Small intestine (tissue), 7 donors: ENCODE measurements around the gene FBXO21. TPM values are rescaled to one million over a fixed set of nuclear protein-coding genes. Genes with fewer than 3 reads are reported as not detected.
"Not testable (repeated sequence)": the region's sequence is repeated elsewhere in the genome, so short reads cannot be mapped to it uniquely, and the experiment has no call there.

Source experiments
- DNase-seq, 2 donors: peaks; one replicate each; pipeline versions ENCODE4 v3.0.0 to v3.0.0-alpha.2; 2013
- FAIRE-seq: peaks from 2 replicates; lab custom pipeline; 2012; peaks lifted over from hg19 to GRCh38; lab: Jason Lieb, UNC
- H3K27ac ChIP-seq, 3 donors: one replicate each; pipeline ENCODE4 v1.5.1; 2013; ENCODE audit warnings: low read length in 2 of 3, mild to moderate bottlenecking in 2 of 3, control low read depth in 1 of 3, inconsistent platforms in 1 of 3, low read depth in 1 of 3, moderate library complexity in 1 of 3
- H3K27me3 ChIP-seq, 3 donors: one replicate each; pipeline ENCODE4 v1.6.1; 2013; ENCODE audit warnings: low read length in 3 of 3, inconsistent platforms in 1 of 3; ENCODE audit not compliant: control insufficient read depth in 3 of 3, insufficient read depth in 3 of 3
- H3K36me3 ChIP-seq, 3 donors: one replicate each; pipeline ENCODE4 v1.6.1; 2013; ENCODE audit warnings: low read length in 3 of 3, inconsistent platforms in 1 of 3, low read depth in 1 of 3, mild to moderate bottlenecking in 1 of 3, moderate library complexity in 1 of 3; ENCODE audit not compliant: control insufficient read depth in 3 of 3, insufficient read depth in 2 of 3
- H3K4me1 ChIP-seq, 3 donors: one replicate each; pipeline ENCODE4 v1.6.1; 2013; ENCODE audit warnings: low read length in 2 of 3, inconsistent platforms in 1 of 3, low read depth in 1 of 3, mild to moderate bottlenecking in 1 of 3, moderate library complexity in 1 of 3; ENCODE audit not compliant: control insufficient read depth in 3 of 3, insufficient read depth in 2 of 3
- H3K4me3 ChIP-seq, 3 donors: one replicate each; pipeline ENCODE4 v1.5.1; 2013; ENCODE audit warnings: low read length in 3 of 3, control low read depth in 1 of 3, inconsistent platforms in 1 of 3, low read depth in 1 of 3, mild to moderate bottlenecking in 1 of 3, moderate library complexity in 1 of 3
- H3K9me3 ChIP-seq, 2 donors: one replicate each; pipeline ENCODE4 v1.6.1; 2013; ENCODE audit warnings: low read depth in 1 of 2, low read length in 1 of 2; ENCODE audit not compliant: control insufficient read depth in 2 of 2, insufficient read depth in 1 of 2
- WGBS, 3 donors: extraction: QIAGEN DNeasy Blood & Tissue Kit; methylation state at CpG; one replicate each; pipeline ENCODE4 v1.1.7; 2013; 5-methylcytosine and 5-hydroxymethylcytosine counted together
- polyA plus RNA-seq, 4 donors: library from polyadenylated mRNA; stranded (reverse) in 3 of 4; unstranded in 1 of 4; fragments of 200-250 nt in 3 of 4; fragments of 120-200 nt in 1 of 4; gene quantifications; one replicate each; pipeline versions ENCODE4 v1.2.1 to v1.2.3, GENCODE V29; 2013
- donor health status: healthy with polysubstance abuse.
- donor health status: control.
- donor health status: control.
- donor health status: Bipolar disorder and iron deficiency.
- donor health status: healthy.

The FBXO21 gene
- polyA plus RNA-seq, 4 donors, result 6.8 to 32.2 (median 12.6) TPM

GRCh38 chr12:117196334-117196733 is 6.1 kb upstream of the FBXO21 start:
- 81 to 88% (median 84%) methylated on average over 6 of the region's 6 CpGs for WGBS, 3 donors
- not testable (repeated sequence) for H3K4me1 ChIP-seq

GRCh38 chr12:117195027-117195426 is 4.8 kb upstream of the FBXO21 start:
- H3K27ac ChIP-seq, DNase-seq, H3K27me3 ChIP-seq, H3K36me3 ChIP-seq, FAIRE-seq, H3K4me1 ChIP-seq, H3K4me3 ChIP-seq, H3K9me3 ChIP-seq: not testable (repeated sequence)
- WGBS, 3 donors, result 43 to 90% (median 67%) methylated on average over 7 to 9 of the region's 9 CpGs

More at GRCh38 chr12:117196334-117196733, 6.1 kb upstream of the FBXO21 start:
- not testable (repeated sequence) for H3K27me3 ChIP-seq, H3K36me3 ChIP-seq, H3K9me3 ChIP-seq, FAIRE-seq, H3K4me3 ChIP-seq, DNase-seq, H3K27ac ChIP-seq

DNA sequence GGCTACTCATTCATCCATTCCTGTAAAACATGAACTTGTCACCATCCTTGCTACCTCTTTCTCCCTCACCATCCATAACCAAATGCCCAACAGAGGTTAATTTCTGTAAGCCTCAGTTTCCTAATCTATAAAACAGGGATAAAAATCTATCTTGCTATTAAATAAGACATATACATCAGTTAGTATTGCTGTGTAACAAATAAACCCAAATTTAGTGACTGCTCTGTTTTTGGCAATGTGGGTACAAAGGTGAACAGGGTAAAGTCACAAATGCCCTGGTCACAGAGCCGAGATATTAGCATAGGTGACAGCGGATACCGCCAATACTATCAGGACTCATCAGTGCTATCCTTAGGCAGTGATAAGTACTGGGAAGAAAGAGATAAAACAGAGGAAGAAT is 3.6 kb upstream of the FBXO21 start:
- H3K4me1 ChIP-seq, result no peaks in the 10 kb centered on the region
- H3K9me3 ChIP-seq, result peaks cover 0 to 3% of the 10 kb centered on the region in 2 donors
- H3K4me3 ChIP-seq, result no peak overlapping the region
- H3K36me3 ChIP-seq, result no peaks in the 10 kb centered on the region
- 92 to 99% (median 95%) methylated on average over 3 of the region's 3 CpGs for WGBS, 3 donors
- FAIRE-seq (no peak), DNase-seq (no peak)
- H3K27ac ChIP-seq, result no peak overlapping the region
- H3K27me3 ChIP-seq, result peaks cover 0 to 3% (median 0%) of the 10 kb centered on the region in 3 donors

GRCh38 chr12:117192581-117192980 is 2.3 kb upstream of the FBXO21 start:
- not testable (repeated sequence) for DNase-seq, H3K4me1 ChIP-seq, FAIRE-seq, H3K4me3 ChIP-seq, H3K9me3 ChIP-seq, H3K36me3 ChIP-seq, H3K27ac ChIP-seq, H3K27me3 ChIP-seq
- 81 to 89% (median 83%) methylated on average over 9 of the region's 9 CpGs for WGBS, 3 donors

- FAIRE-seq (no peak), DNase-seq (peak in 1 of 2 donors; percentile 3)
- Histone ChIP-seq H3K9me3 (peaks cover 0 to 3% of the 10 kb centered on the region in 2 donors), H3K4me3 (no peak overlapping the region), H3K27ac (no peak overlapping the region), H3K36me3 (peaks cover 0 to 2% (median 0%) of the 10 kb centered on the region in 3 donors), H3K4me1 (peaks cover 0 to 5% (median 0%) of the 10 kb centered on the region in 3 donors), H3K27me3 (peaks cover 0 to 3% (median 0%) of the 10 kb centered on the region in 3 donors)
- WGBS, 3 donors, result 39 to 72% (median 58%) methylated on average over 2 of the region's 2 CpGs
Observed at GRCh38 chr12:117192057-117192456, 1.8 kb upstream of the FBXO21 start.

GRCh38 chr12:117189725-117190209 is 503 bp downstream of the FBXO21 start:
- 0 to 1% (median 1%) methylated on average over 24 to 52 of the region's 52 CpGs for WGBS, 3 donors
- FAIRE-seq (no peak), DNase-seq (peak; percentile 25 to 65)
- Histone ChIP-seq H3K36me3 (peaks cover 0 to 5% (median 1%) of the 10 kb centered on the region in 3 donors), H3K27me3 (peaks cover 0 to 3% (median 0%) of the 10 kb centered on the region in 3 donors), H3K27ac (peak overlapping the region; percentile 73 to 95 (median 83)), H3K4me3 (peak overlapping the region; percentile 74 to 96 (median 81)), H3K4me1 (peaks cover 0 to 5% (median 0%) of the 10 kb centered on the region in 3 donors), H3K9me3 (peaks cover 0 to 3% of the 10 kb centered on the region in 2 donors)

GRCh38 chr12:117188961-117189724 is 1.1 kb downstream of the FBXO21 start:
- Histone ChIP-seq H3K27me3 (peaks cover 0 to 3% (median 0%) of the 10 kb centered on the region in 3 donors), H3K9me3 (peaks cover 0 to 3% of the 10 kb centered on the region in 2 donors), H3K4me3 (peak overlapping the region; percentile 74 to 96 (median 81)), H3K27ac (peak overlapping the region in 2 of 3 donors; percentile 62 to 95), H3K4me1 (peaks cover 0 to 5% (median 0%) of the 10 kb centered on the region in 3 donors), H3K36me3 (peaks cover 0 to 10% (median 4%) of the 10 kb centered on the region in 3 donors)
- FAIRE-seq (no peak), DNase-seq (peak; percentile 17 to 47)
- WGBS, 3 donors, result 9 to 26% (median 23%) methylated on average over 25 of the region's 25 CpGs

GRCh38 chr12:117188121-117188665 is 2.1 kb downstream of the FBXO21 start:
- no peak for FAIRE-seq
- Histone ChIP-seq H3K9me3 (no peaks in the 10 kb centered on the region), H3K27ac (no peak overlapping the region), H3K36me3 (peaks cover 0 to 12% (median 6%) of the 10 kb centered on the region in 3 donors), H3K4me1 (peaks cover 0 to 5% (median 0%) of the 10 kb centered on the region in 3 donors), H3K27me3 (no peaks in the 10 kb centered on the region), H3K4me3 (no peak overlapping the region)
- DNase-seq, result no peak
- 80 to 90% (median 85%) methylated on average over 12 of the region's 12 CpGs for WGBS, 3 donors
